ENCODE data around the gene MBD1.
"Not testable (repeated sequence)": the region's sequence is repeated elsewhere in the genome, so short reads cannot be mapped to it uniquely, and the experiment has no call there.

The MBD1 gene

DNA sequence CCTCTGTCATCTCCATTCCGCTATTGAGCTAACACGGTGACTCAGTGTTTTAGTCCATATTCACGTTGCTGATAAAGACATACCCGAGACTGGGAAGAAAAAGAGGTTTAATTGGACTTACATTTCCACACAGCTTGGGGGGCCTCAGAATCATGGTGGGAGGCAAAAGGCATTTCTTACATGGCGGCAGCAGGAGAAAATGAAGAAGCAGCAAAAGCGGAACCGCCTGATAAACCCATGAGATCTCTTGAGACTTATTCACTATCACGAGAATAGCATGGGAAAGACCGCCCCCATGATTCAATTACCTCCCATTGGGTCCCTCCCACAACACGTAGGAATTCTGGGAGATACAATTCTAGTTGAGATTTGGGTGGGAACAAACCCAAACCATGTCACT is 28.8 kb upstream of the MBD1 start:
- H3K4me1 ChIP-seq (ENCODE audit: control insufficient read depth, insufficient read depth, low read length): no peaks in the 10 kb centered on the region
- no peak overlapping the region for H3K27ac ChIP-seq (ENCODE audit: low read depth, low read length)
- H3K4me3 ChIP-seq (ENCODE audit: low read depth, low read length): no peak overlapping the region
- H3K9ac ChIP-seq (ENCODE audit: low read depth, low read length): no peak overlapping the region
- H3K36me3 ChIP-seq (ENCODE audit: control insufficient read depth, insufficient read depth, low read length): no peaks in the 10 kb centered on the region
- peaks cover 20% of the 10 kb centered on the region for H3K27me3 ChIP-seq (ENCODE audit: control insufficient read depth, insufficient read depth, low read length)
- H3K9me3 ChIP-seq (ENCODE audit: control insufficient read depth, insufficient read depth, low read length): no peaks in the 10 kb centered on the region

- not testable (repeated sequence) for H3K4me3 ChIP-seq (ENCODE audit: low read depth, low read length)
These were observed 27.5 kb upstream of the MBD1 start for GRCh38 chr18:50308851-50309250.

GRCh38 chr18:50307738-50308470 is 26.6 kb upstream of the MBD1 start:
- H3K9ac ChIP-seq (ENCODE audit: low read depth, low read length): no peak overlapping the region

More at GRCh38 chr18:50308851-50309250, 27.5 kb upstream of the MBD1 start:
- not testable (repeated sequence) for H3K9ac ChIP-seq (ENCODE audit: low read depth, low read length); H3K36me3 ChIP-seq (ENCODE audit: control insufficient read depth, insufficient read depth, low read length); H3K27ac ChIP-seq (ENCODE audit: low read depth, low read length); H3K9me3 ChIP-seq (ENCODE audit: control insufficient read depth, insufficient read depth, low read length); H3K4me1 ChIP-seq (ENCODE audit: control insufficient read depth, insufficient read depth, low read length)
- peaks cover 18% of the 10 kb centered on the region for H3K27me3 ChIP-seq (ENCODE audit: control insufficient read depth, insufficient read depth, low read length)

GRCh38 chr18:50307400-50307737 is 26.0 kb upstream of the MBD1 start:
- Histone ChIP-seq H3K4me1 (ENCODE audit: control insufficient read depth, insufficient read depth, low read length) (no peaks in the 10 kb centered on the region), H3K4me3 (ENCODE audit: low read depth, low read length) (peak overlapping the region; percentile 72), H3K27ac (ENCODE audit: low read depth, low read length) (no peak overlapping the region), H3K9ac (ENCODE audit: low read depth, low read length) (no peak overlapping the region), H3K36me3 (ENCODE audit: control insufficient read depth, insufficient read depth, low read length) (no peaks in the 10 kb centered on the region), H3K27me3 (ENCODE audit: control insufficient read depth, insufficient read depth, low read length) (peaks cover 18% of the 10 kb centered on the region), H3K9me3 (ENCODE audit: control insufficient read depth, insufficient read depth, low read length) (no peaks in the 10 kb centered on the region)

More at GRCh38 chr18:50307738-50308470, 26.6 kb upstream of the MBD1 start:
- Histone ChIP-seq H3K36me3 (ENCODE audit: control insufficient read depth, insufficient read depth, low read length) (no peaks in the 10 kb centered on the region), H3K27ac (ENCODE audit: low read depth, low read length) (no peak overlapping the region), H3K4me3 (ENCODE audit: low read depth, low read length) (peak overlapping the region; percentile 72), H3K27me3 (ENCODE audit: control insufficient read depth, insufficient read depth, low read length) (peaks cover 18% of the 10 kb centered on the region), H3K4me1 (ENCODE audit: control insufficient read depth, insufficient read depth, low read length) (no peaks in the 10 kb centered on the region), H3K9me3 (ENCODE audit: control insufficient read depth, insufficient read depth, low read length) (no peaks in the 10 kb centered on the region)

DNA sequence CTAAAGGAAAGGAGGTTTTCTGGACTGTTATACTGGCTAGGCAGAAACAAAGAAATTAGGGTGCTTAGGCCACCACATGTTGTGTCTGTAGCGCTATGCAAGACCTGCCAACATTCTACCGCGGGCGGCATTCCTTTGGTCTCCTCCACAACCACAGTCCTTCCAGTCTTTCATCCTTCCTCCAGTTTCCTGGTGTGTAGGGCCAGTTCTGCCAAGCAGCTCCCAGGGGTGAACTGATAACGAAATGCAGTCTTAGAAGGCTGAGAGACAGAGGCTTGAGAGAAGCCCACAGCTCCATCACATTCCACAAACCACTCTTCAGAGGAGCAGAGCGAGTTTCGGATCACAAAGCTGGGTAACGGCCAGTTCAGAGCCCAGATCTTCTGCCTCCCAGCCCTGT is 25.6 kb upstream of the MBD1 start:
- Histone ChIP-seq H3K9ac (ENCODE audit: low read depth, low read length) (no peak overlapping the region), H3K27ac (ENCODE audit: low read depth, low read length) (no peak overlapping the region), H3K27me3 (ENCODE audit: control insufficient read depth, insufficient read depth, low read length) (peaks cover 18% of the 10 kb centered on the region), H3K9me3 (ENCODE audit: control insufficient read depth, insufficient read depth, low read length) (no peaks in the 10 kb centered on the region), H3K4me1 (ENCODE audit: control insufficient read depth, insufficient read depth, low read length) (no peaks in the 10 kb centered on the region), H3K36me3 (ENCODE audit: control insufficient read depth, insufficient read depth, low read length) (no peaks in the 10 kb centered on the region), H3K4me3 (ENCODE audit: low read depth, low read length) (peak overlapping the region; percentile 72)

DNA sequence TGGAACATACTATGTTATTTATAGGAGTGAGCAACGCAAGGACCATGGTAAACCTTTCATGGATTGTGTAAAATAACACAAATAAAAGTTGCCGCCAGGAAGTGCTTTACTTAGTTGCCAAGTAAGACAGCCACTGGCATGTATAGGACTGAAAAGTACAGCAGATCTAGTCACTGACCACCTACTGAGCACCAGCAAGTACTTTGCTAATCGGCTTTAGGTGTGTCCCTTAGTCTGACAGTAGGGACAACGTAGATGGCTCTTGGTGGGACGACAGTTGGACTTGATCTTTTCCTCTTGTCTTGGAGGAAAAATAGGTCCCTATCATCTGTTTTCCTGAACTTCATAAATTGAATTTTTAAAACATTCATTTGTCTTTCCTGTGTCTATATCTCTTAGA is 19.8 kb upstream of the MBD1 start:
- no peaks in the 10 kb centered on the region for H3K9me3 ChIP-seq (ENCODE audit: control insufficient read depth, insufficient read depth, low read length)
- no peaks in the 10 kb centered on the region for H3K36me3 ChIP-seq (ENCODE audit: control insufficient read depth, insufficient read depth, low read length)
- H3K4me1 ChIP-seq (ENCODE audit: control insufficient read depth, insufficient read depth, low read length): no peaks in the 10 kb centered on the region

DNA sequence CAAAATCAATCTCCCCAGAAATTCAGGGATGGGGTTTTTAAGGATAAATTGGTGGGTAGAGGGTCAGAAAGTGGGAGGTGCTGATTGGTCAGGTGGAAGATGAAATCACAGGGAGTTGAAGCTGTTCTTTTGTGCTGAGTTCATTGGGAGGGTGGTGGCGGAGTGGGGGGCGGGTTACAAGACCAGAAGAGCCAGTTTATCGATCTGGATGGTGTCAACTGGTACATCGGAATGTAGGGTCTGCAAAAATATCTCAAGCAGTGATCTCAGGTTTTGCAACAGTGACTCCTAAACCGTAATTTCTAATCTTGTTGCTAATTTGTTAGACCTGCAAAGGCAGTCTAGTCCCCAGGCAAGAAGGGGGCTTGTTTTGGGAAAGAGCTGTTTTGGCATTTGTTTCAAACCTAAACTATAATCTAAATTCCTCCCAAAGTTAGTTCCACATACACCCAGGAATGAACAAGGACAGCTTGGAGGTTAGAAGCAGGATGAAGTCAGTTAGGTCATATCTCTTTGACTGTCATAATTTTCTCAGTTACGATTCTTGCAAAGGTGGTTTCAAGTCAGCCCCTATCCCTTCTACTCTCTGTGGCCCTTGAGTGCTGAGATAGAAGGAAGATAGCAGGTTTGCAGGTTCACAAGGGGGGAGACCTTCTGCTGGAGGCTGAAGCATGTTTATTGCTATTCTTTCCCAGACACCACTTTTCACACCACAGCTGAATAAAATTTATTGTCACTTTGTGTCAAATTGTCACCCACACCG is 18.5 kb upstream of the MBD1 start:
- Histone ChIP-seq H3K27ac (ENCODE audit: low read depth, low read length) (no peak overlapping the region), H3K9ac (ENCODE audit: low read depth, low read length) (no peak overlapping the region), H3K4me1 (ENCODE audit: control insufficient read depth, insufficient read depth, low read length) (no peaks in the 10 kb centered on the region), H3K4me3 (ENCODE audit: low read depth, low read length) (no peak overlapping the region), H3K36me3 (ENCODE audit: control insufficient read depth, insufficient read depth, low read length) (no peaks in the 10 kb centered on the region), H3K9me3 (ENCODE audit: control insufficient read depth, insufficient read depth, low read length) (no peaks in the 10 kb centered on the region), H3K27me3 (ENCODE audit: control insufficient read depth, insufficient read depth, low read length) (peaks cover 10% of the 10 kb centered on the region)

More for the DNA sequence above, 19.8 kb upstream of the MBD1 start:
- Histone ChIP-seq H3K27ac (ENCODE audit: low read depth, low read length) (no peak overlapping the region), H3K4me3 (ENCODE audit: low read depth, low read length) (no peak overlapping the region), H3K9ac (ENCODE audit: low read depth, low read length) (no peak overlapping the region), H3K27me3 (ENCODE audit: control insufficient read depth, insufficient read depth, low read length) (peaks cover 10% of the 10 kb centered on the region)

DNA sequence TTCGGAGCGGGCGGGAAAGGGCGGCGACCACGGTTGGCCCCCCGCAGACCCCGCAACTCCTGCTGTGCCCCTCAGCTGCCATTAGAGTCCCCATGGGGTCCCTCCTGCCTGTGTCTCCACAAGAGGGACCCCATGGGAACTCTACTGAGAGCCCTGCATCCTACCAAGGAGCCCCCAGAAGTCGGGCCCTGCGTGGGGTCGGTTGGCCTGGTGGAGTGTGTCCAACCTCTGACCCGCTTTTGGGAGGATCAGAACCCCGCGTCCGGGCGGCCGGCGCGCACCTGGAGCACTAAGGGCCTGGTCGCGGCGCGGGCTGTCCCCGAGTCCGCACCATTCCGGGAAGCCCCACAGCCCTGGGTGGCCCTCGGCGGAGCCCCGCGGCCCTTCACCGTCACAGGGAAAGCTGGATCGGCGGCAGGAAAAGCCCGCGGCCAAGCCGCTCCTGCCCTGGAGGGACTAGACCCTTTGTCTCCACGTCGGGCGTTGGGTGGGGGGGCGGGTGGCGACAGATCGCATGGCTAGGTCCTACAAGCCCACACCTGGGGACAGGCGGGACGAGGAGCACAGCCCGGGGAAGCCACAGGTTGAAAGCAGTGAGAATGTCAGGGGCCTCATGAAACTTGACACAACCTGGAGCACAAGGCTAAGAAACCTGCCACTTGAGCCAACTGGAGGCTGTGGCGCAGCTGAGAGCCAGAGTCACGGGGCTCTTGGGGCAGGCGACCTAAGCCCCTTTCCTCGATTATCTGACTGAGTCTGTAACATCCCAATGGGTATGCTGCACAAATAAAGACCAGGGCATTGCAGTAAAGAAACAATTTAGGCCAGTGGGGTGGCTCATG is 17.3 kb upstream of the MBD1 start:
- Histone ChIP-seq H3K36me3 (ENCODE audit: control insufficient read depth, insufficient read depth, low read length) (no peaks in the 10 kb centered on the region), H3K27ac (ENCODE audit: low read depth, low read length) (no peak overlapping the region), H3K4me1 (ENCODE audit: control insufficient read depth, insufficient read depth, low read length) (no peaks in the 10 kb centered on the region), H3K4me3 (ENCODE audit: low read depth, low read length) (peak overlapping the region; percentile 57; the same call in 1 of the 2 replicates), H3K9ac (ENCODE audit: low read depth, low read length) (no peak overlapping the region), H3K27me3 (ENCODE audit: control insufficient read depth, insufficient read depth, low read length) (peaks cover 10% of the 10 kb centered on the region), H3K9me3 (ENCODE audit: control insufficient read depth, insufficient read depth, low read length) (no peaks in the 10 kb centered on the region)

- Histone ChIP-seq H3K27me3 (ENCODE audit: control insufficient read depth, insufficient read depth, low read length) (peaks cover 10% of the 10 kb centered on the region), H3K9me3 (ENCODE audit: control insufficient read depth, insufficient read depth, low read length) (no peaks in the 10 kb centered on the region), H3K4me3 (ENCODE audit: low read depth, low read length) (peak overlapping the region; percentile 57), H3K4me1 (ENCODE audit: control insufficient read depth, insufficient read depth, low read length) (no peaks in the 10 kb centered on the region), H3K9ac (ENCODE audit: low read depth, low read length) (no peak overlapping the region), H3K36me3 (ENCODE audit: control insufficient read depth, insufficient read depth, low read length) (no peaks in the 10 kb centered on the region), H3K27ac (ENCODE audit: low read depth, low read length) (no peak overlapping the region)
These were observed 16.5 kb upstream of the MBD1 start for GRCh38 chr18:50297621-50298442.

DNA sequence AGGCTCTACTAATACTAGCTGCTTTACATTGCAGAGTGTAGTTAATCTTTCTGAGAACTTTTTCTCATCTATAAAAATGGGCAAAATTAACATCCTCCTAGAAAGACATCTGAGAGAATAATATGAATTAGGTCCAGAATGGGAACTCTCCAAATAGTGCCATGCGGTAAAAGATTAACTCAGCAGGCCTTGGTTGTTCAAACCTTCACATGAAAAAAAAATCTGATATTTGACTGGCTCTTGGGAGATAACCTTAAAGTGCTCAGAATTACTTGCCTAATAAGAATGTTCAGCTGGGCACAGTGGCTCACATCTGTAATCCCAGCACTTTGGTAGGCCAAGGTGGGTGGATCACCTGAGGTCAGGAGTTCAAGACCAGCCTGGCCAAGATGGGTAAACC is 11.7 kb upstream of the MBD1 start:
- peaks cover 3% of the 10 kb centered on the region for H3K27me3 ChIP-seq (ENCODE audit: control insufficient read depth, insufficient read depth, low read length)
- no peaks in the 10 kb centered on the region for H3K4me1 ChIP-seq (ENCODE audit: control insufficient read depth, insufficient read depth, low read length)
- no peak overlapping the region for H3K27ac ChIP-seq (ENCODE audit: low read depth, low read length)
- H3K36me3 ChIP-seq (ENCODE audit: control insufficient read depth, insufficient read depth, low read length): no peaks in the 10 kb centered on the region
- H3K9ac ChIP-seq (ENCODE audit: low read depth, low read length): no peak overlapping the region
- H3K4me3 ChIP-seq (ENCODE audit: low read depth, low read length): no peak overlapping the region
- H3K9me3 ChIP-seq (ENCODE audit: control insufficient read depth, insufficient read depth, low read length): no peaks in the 10 kb centered on the region
